Mesodermal cell (in vitro differentiated cells): ENCODE data around the gene AKT3.
A peak's percentile ranks its signal among the peaks of the same experiment; 100 is the strongest.

Experiments used
- H3K27ac ChIP-seq: 2 replicates; pipeline ENCODE4 v1.7.0; 2013; ENCODE audit warnings: mild to moderate bottlenecking, low read depth, low read length, moderate library complexity; ENCODE audit not compliant: severe bottlenecking
- H3K36me3 ChIP-seq: 2 replicates; pipeline ENCODE4 v1.7.1; 2013; ENCODE audit warnings: mild to moderate bottlenecking, low read length, moderate library complexity; ENCODE audit not compliant: control insufficient read depth, insufficient read depth
- H3K4me1 ChIP-seq: one replicate; pipeline ENCODE4 v1.7.1; 2013; ENCODE audit warnings: mild to moderate bottlenecking, low read length; ENCODE audit not compliant: insufficient read depth, control insufficient read depth, poor library complexity, severe bottlenecking
- H3K4me3 ChIP-seq: 2 replicates; pipeline ENCODE4 v1.7.0; 2013; ENCODE audit warnings: low read length, control low read depth, mild to moderate bottlenecking; ENCODE audit not compliant: insufficient read depth, poor library complexity, severe bottlenecking; ENCODE audit errors: extremely low read depth
- H3K9me3 ChIP-seq: 2 replicates; pipeline ENCODE4 v1.7.1; 2013; ENCODE audit warnings: mild to moderate bottlenecking, low read length, moderate library complexity; ENCODE audit not compliant: control insufficient read depth
- WGBS, 2 experiments: methylation state at CpG; one replicate each; pipeline ENCODE4 v1.1.5; 2013; ENCODE audit warnings: missing lambda C conversion rate in 2 of 2; ENCODE audit not compliant: insufficient coverage in 2 of 2; 5-methylcytosine and 5-hydroxymethylcytosine counted together

Gene AKT3

DNA sequence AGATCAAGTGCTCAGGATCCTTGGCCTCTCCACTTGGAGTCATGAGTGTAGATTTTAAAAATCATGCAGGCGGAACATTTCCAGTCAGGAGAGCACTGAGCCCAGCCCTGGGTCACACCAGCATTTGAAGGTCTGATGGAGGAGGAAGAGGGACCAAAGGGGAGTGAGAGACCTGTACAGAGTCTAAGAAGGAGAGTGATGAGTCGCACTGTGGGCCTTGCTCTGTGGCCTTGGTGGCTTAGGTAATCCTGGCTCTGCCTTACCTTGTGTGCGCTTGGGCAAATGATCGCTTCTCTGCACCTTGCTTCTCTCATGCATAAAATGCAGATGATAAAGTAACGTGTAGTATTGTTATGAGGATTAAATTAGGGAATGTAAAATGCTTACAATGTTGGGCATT is 368.9 kb downstream of the AKT3 start:
- H3K27ac ChIP-seq = no peak overlapping the region
- no peak overlapping the region for H3K4me3 ChIP-seq
- 95 to 98% methylated on average over 4 of the region's 5 CpGs for WGBS, 2 experiments
- peaks cover 3% of the 10 kb centered on the region for H3K36me3 ChIP-seq
- H3K4me1 ChIP-seq = peaks cover 18% of the 10 kb centered on the region
- H3K9me3 ChIP-seq = no peaks in the 10 kb centered on the region

DNA sequence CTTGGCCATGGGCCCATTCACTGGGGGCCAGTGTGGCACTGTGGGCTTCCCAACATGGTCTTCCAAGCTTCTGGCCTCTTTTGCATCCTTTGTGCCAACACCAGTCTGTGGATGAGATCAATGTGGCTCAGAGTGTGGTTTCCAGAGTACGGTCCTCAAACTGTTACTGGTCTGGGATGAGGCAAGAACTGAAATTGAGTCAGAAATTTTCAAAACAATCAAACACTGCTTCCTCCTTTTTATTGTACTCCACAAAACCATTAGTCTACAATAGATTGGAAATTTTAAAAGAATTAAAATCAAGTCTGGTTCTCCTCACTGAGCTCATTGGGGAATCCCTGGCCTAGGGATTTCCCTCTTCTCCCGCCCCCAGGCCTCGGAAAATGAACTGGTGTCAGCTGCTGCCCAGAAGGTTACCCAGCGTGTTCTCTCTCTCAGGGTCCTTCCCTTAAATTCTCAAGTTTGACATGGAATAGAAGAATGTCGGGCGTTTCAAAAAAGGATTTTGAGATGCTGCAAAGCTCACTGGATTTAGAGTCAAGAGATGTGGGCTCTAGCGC is 372.2 kb downstream of the AKT3 start:
- H3K4me1 ChIP-seq = peaks cover 16% of the 10 kb centered on the region
- H3K9me3 ChIP-seq = no peaks in the 10 kb centered on the region
- H3K4me3 ChIP-seq = no peak overlapping the region
- H3K36me3 ChIP-seq = peaks cover 3% of the 10 kb centered on the region
- 94 to 95% methylated on average over 6 to 7 of the region's 7 CpGs for WGBS, 2 experiments
- H3K27ac ChIP-seq = no peak overlapping the region

DNA sequence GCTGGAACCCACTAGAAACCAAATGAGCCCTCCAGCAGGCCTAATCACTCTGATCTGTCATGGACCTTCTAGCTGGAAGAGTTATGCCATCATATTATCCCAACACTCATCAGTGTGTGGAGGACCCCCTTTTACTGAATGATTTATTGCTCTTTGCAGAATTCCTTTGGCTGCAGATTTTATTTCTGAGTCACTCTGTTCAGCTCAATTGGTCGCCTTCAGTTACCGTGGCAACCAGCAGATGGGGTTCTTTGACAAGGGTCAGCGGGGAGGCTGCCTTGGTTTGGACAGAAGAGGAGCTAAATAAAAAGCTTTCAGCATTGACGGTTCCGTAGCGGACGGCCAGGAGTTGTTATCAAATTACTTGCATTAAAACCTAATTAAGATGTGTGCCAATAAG is 374.1 kb downstream of the AKT3 start:
- 28 to 34% methylated on average over 4 to 6 of the region's 7 CpGs for WGBS, 2 experiments

DNA sequence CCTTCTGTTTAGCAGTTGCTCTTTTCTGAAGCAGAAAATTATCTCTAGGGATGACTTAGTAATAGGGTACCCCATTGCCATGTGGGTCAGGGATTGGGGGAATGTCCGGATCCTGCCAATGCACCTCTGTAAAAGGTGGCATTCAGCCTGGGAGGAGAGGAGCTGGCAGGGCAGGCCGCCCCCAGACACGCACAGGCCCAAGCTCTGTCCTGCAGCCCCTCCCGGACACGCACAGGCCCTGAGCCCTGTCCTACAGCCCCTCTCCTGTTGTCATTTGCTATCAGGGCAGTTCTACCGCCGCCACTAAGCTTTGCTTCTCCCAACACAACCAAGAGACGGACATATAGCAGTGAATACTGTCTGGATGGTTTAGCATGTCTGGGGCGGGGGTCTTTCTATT is 375.1 kb downstream of the AKT3 start:
- Histone ChIP-seq H3K4me1 (peaks cover 6% of the 10 kb centered on the region), H3K4me3 (no peak overlapping the region), H3K36me3 (peaks cover 3% of the 10 kb centered on the region), H3K9me3 (no peaks in the 10 kb centered on the region), H3K27ac (peak overlapping the region; percentile 3)
- 93 to 95% methylated on average over 6 to 9 of the region's 9 CpGs for WGBS, 2 experiments

More for the DNA sequence above, 374.1 kb downstream of the AKT3 start:
- H3K9me3 ChIP-seq = no peaks in the 10 kb centered on the region
- no peak overlapping the region for H3K27ac ChIP-seq
- no peak overlapping the region for H3K4me3 ChIP-seq
- peaks cover 3% of the 10 kb centered on the region for H3K36me3 ChIP-seq
- peaks cover 6% of the 10 kb centered on the region for H3K4me1 ChIP-seq

DNA sequence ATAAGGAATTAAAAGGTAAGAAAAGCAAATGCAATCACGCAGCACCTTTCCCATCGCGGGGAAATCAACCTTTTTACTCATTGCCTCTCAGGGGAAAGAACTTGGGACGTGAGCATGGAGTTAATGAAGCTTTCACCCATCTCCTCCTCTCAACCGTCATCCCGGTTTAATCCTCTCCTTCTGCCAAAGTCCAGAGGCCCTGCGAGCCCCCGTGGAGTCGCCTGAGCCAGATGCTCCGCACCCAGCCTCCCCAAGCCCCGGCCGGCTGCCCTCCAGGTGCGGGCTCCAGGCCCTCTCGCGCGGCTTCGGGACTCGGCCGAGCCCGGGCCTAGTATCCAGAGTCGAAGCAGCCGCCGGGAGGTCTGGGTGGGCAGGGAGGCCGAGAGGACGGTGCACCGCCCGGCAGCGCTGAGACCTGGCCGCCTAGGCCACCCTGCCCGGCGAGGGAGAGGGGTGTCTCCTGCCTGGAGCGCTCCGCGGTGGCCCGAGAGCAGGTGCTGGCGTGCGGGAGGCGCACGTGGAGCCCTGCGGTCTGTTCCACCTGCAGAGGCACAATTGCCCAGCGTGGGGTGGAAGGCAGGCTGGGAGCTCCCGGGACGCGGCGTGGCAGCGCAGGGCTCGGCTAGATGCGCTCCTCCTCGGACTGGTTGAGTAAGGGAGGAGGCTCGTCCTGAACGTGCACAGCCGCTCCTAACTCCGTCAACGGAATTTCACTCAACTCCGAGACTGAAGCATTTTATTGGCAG is 375.7 kb downstream of the AKT3 start:
- Histone ChIP-seq H3K36me3 (peaks cover 3% of the 10 kb centered on the region), H3K9me3 (no peaks in the 10 kb centered on the region), H3K4me3 (no peak overlapping the region), H3K4me1 (peaks cover 6% of the 10 kb centered on the region), H3K27ac (no peak overlapping the region)
- 92 to 94% methylated on average over 46 to 54 of the region's 55 CpGs for WGBS, 2 experiments

DNA sequence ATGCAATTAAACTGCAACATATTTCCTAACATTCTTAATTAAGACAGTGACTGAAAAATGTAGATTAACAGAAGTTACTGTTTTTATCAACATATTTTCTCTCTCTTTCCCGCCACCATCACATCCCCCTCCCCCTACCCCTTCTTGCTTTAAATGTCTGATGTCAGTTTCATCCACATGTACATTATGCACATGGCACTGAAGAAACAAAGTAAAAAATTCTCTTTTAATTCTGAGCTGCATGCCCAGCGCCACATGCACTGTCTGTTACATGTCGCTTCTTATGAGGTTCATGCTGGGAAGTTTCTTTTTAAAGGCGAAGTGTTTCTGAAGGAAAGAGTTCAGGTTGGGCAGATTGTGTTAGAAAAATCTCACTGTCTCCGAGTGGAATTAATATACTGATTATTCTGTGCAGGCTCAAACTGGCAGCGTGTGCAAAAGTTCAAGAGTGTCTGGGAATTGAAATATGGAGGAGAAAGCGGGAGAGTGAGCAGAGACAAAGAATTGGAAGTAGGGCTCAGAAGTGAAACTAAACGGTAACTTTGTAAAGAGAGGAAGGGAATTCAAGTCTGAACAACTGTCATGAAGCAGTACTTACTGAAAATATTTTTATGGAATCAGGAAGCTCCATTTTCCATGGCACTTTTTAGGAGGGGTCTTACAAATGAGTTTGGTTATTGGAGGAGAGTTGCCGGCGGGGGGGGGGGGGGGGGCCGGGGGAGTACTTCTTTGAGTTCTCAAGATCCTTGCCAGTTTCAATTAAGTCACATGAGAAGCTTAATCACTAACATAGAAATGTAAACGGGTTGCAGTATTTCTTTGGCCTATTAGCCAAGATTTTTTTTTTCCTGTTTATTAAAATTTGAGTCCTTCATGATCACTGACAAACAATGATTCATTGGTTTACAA is 376.6 kb downstream of the AKT3 start:
- Histone ChIP-seq H3K9me3 (no peaks in the 10 kb centered on the region), H3K4me1 (peaks cover 6% of the 10 kb centered on the region), H3K27ac (peak overlapping the region; percentile 10), H3K36me3 (peaks cover 3% of the 10 kb centered on the region), H3K4me3 (no peak overlapping the region)
- WGBS, 2 experiments = 76 to 80% methylated on average over 8 of the region's 12 CpGs

DNA sequence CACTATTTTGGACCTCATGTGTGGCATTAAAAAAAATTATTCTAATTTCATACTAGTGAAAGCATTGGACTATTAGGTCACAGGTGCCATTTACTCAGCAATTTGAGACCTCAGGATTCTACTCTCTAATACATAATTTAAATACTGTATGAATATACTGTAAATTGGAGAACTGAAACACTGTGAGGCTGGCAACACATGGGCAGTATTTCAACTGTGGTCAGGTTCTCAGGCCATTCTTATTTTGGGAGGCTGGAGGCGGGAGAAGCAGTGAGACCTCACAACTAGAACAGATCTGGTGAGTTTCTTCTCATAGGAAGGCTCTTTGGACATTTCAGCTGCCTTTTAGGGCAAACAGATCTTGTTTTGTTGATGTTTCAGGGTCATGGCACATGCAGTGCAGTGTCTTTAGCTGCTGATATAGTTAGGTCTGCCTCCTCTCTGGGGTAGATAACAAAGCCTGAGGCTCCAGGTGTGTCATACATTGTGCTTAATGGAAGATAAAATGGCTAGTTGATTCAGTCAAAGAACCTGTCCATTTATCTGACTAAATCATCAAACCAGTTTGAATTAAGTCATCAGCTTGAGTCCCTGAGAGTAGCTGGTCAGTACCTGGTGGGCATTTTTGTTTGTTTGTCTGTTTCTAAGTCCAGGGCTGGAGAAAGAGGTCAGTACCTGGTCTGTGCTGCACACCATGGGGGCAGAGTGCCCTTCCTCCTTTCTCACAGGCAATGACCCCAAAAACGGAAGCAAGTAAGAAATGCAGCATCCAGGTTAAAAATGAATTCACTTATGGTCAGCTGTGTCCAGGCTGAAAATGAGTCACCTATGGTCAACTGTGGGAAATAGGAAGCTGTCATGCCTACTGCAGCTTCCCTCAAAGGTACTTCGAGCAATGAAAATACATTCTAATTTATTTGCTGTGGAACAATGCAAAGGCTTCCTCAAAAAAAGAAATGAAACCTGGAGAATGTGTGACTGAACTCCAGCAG is 378.0 kb downstream of the AKT3 start:
- Histone ChIP-seq H3K27ac (no peak overlapping the region), H3K9me3 (no peaks in the 10 kb centered on the region), H3K4me3 (no peak overlapping the region), H3K36me3 (peaks cover 3% of the 10 kb centered on the region), H3K4me1 (peaks cover 6% of the 10 kb centered on the region)
- 80 to 83% methylated on average over 1 to 2 of the region's 3 CpGs for WGBS, 2 experiments

DNA sequence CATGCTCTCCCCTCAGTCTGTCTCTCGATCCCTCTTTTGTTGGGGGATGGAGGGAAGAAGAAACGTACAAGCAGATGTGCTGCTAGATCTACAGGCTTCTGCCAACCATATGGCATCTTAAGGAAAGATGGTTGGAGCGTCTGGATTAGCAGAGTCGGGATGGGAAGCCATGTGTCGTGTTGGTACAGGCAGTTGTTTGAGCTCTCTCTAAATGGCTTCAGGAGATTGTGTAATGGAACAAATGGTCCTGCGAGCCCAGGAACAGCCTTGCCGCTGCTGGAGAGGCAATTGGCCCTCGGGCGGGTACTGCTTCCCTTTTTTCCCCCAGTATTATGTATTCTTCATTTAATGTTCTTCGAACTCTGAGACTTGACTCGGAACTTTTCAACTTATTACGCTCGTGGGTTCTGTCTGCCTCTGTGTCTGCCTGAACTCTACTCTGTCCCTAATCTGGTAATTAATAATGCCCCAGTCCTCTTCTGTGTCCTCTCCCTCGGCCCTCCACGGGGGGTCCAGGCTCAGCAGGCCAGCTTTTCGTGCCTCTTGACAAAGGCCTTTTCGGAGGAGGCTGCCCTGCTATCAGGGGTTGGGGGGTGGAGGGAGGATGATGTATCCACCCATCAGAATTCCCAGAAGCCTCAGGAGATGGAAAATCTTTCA is 378.9 kb downstream of the AKT3 start:
- H3K4me1 ChIP-seq = peaks cover 3% of the 10 kb centered on the region
- no peaks in the 10 kb centered on the region for H3K9me3 ChIP-seq
- 76 to 81% methylated on average over 13 of the region's 17 CpGs for WGBS, 2 experiments
- no peak overlapping the region for H3K4me3 ChIP-seq
- H3K36me3 ChIP-seq = no peaks in the 10 kb centered on the region
- peak overlapping the region; percentile 1 for H3K27ac ChIP-seq

DNA sequence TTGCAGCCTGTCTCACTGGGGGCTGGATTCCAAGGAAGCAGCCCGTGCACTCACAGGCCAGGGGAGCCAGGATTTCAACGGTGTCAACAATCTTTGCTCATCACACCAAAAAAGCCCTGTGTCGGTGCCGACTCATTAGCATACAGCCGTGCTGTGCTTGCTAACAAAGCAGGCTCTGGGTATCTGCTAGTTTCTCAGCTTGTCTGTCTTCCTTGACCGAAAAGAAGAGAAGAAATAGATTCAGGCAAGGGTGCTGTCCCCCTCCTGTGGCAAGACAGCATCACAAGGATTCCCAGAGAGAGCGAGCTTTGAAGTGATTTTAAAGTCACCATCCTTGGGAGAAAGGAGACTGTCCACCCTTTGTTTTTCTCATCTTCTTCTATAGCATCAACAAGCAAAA is 379.5 kb downstream of the AKT3 start:
- peak overlapping the region; percentile 1 for H3K27ac ChIP-seq
- WGBS, 2 experiments = 22 to 34% methylated on average over 4 to 7 of the region's 7 CpGs

More for the DNA sequence above, 379.5 kb downstream of the AKT3 start:
- no peak overlapping the region for H3K4me3 ChIP-seq
- H3K9me3 ChIP-seq = no peaks in the 10 kb centered on the region
- no peaks in the 10 kb centered on the region for H3K36me3 ChIP-seq
- peaks cover 2% of the 10 kb centered on the region for H3K4me1 ChIP-seq
